ENCODE data around the gene DEFB113.
"Not testable (repeated sequence)": the region's sequence is repeated elsewhere in the genome, so short reads cannot be mapped to it uniquely, and the experiment has no call there.

Gene DEFB113, protein sequence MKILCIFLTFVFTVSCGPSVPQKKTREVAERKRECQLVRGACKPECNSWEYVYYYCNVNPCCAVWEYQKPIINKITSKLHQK

DNA sequence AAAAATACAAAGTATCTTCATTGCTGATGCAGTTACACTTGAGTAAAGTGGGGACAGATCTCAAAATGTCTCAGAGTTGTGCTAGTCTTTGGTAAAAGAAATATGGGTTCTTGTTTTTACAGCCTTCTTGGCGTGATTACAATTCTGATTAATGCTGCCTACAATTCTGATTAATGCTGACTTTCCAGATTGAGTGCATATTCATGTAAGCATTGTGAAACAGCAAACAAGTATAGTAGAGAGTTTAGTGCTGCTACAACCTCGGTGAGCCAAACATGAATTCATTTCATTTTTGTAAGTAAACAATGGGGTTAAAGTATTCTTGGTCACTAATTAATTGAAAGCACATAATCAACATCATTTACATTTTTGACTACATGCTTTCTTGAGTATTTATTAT is at the start of gene DEFB113:
DEFB113 (minus strand) TSS at position 21 of the 400 bp plus-strand sequence; CDS start at position 21, 0 bp downstream.
- DNase-seq = no peak

DNA sequence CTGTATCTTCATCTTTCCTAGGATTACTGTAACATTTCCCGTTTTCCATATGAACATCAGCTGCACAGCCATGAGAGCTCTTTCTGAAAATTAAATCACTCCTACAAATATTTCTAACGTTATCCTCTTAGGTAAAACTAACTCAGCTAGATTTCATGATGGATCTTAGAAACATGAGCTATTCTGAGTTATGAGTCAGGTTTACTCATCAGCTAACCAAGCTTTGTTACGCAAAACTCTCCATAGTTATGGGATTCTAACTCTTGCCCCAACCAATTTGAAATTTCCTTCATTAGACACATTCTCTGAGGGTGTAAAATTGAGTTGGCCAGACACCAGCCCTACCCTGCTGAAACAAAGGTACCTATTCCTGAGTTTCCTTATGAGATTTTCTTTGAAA is 38.4 kb upstream of the DEFB113 start:
- no peak for DNase-seq

GRCh38 chr6:50003139-50003538 is 33.7 kb upstream of the DEFB113 start:
- DNase-seq = no peak

DNA sequence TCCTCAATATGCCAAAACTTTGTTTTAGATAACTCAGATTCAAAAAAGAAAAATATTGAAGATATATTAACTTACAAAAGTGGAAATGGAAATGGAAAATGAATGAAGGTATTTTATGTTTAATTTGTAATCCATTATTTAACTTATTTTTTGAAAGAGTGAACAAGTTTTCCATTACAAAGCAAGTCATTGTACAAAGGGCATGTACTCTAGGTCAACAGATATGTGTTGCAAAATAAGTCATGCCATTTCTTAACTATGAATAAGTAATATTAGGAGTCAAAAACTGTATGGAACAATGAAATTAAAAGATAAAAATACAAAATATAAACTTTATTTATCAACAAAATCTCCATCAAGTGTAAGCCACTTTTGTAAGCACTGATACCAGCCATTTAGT is 25.9 kb upstream of the DEFB113 start:
- no peak for DNase-seq

GRCh38 chr6:49988900-49989299 is 19.5 kb upstream of the DEFB113 start:
- no peak for DNase-seq

GRCh38 chr6:49987749-49988148 is 18.3 kb upstream of the DEFB113 start:
- DNase-seq = no peak

DNA sequence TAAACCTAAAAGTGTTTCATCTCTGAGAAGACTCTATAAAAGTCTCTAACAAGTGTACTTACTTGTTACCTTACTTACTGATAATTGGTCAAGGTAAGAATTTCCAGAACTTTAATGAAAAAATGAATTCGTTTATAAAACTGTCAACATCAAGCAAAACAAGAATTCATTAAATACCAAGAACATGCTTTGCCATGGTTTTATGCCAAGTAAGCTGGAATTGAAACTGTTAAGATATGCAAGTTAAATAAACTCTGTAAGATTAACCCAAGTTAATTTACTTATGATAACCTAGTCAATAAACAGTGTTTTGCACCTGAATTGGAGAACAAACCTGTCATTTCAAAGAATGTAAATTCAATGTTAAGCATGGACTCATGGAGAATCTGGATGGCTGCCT is 17.1 kb upstream of the DEFB113 start:
- DNase-seq = no peak

- no peak for DNase-seq
These were observed 12.6 kb upstream of the DEFB113 start for GRCh38 chr6:49982046-49982445.

GRCh38 chr6:49980898-49981297 is 11.5 kb upstream of the DEFB113 start:
- DNase-seq = no peak

- DNase-seq = no peak
These were observed 10.2 kb upstream of the DEFB113 start for GRCh38 chr6:49979584-49979983.

DNA sequence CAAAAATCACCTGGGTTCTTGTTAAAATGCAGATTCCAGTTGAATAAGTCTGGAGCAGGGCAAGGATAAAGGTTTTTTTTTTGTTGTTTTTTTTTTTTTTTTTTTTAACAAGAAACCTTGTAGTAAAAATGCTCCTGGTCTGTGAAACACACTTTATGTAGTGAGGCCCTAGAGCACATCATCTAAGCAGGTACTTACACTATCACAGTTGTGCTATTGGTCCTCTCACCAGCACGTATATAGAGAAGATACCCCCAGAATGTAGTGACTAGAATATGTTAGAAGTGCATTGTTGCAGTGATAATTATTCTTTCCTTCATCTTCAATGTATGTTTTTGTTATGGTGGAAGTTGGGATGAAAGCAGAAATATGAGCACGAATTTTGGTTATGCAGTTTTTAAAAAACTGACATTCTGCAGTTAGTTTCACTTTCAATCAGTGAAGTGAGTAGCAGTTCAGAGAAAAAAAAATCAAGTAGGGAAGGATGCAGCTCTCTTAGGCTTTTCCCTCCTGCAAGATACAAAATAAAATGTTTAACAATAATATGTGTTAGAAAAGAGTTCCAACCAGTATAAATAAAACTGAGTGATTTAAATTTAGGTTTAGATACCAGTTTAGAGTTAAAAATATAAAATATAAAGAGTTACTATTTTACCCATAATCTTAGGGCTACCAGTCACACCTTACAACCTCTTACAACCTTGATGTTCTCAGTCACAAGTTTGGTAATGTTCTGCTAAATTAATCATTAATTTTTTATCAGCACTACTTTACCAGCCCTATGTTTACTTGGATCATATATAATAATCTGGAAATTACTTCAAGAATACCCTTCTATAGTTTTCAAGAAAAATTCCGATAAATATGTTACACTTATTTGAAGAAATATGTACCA is 9.2 kb upstream of the DEFB113 start:
- DNase-seq = no peak

DNA sequence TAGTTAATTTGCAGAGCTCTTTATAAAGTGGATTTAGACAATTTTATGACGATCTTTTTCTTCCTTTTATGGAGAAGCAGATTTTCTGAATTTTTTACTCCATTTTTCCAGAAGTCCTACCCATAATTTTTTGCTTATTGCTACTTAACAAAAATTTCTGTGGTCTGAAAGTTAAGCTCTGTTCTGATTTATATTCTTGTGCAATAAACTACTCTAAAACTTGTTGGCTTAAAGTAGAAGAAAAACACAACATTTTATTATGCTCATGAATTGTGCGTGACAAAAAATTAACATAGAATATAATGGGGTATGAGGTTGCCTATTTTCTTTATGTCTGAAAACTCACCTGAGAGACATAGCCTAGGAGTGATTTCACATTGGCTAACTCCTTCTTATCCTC is 2.6 kb downstream of the DEFB113 start:
- DNase-seq = no peak

DNA sequence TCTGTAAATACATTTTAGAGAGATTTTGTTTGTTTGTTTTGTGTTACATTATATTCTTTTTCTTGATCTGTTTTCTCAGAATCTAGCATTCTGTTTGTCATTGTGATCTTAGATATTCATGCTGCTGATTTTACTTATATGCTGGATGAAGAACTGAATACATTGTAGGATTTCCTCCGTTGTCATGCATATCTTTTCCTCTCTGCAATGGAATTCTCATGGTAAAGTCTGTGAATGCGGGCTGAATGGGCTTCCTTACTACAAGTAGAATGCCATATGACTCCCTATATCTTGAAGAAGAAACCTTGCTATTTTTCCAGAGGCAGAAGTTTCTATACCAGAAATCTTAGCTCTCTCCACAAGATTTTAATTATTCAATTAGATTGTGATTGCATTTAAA is 3.1 kb downstream of the DEFB113 start:
- DNase-seq = no peak

GRCh38 chr6:49964064-49964463 is 5.4 kb downstream of the DEFB113 start, which contains the start of gene DEFB114:
TSS of gene DEFB114 (minus strand) at chr6:49964164. CDS start at chr6:49964105, 59 bp downstream.
- no peak for DNase-seq

- no peak for DNase-seq
These were observed 11.2 kb downstream of the DEFB113 start for GRCh38 chr6:49958180-49958579.

GRCh38 chr6:49955847-49956246 is 13.6 kb downstream of the DEFB113 start:
- no peak for DNase-seq

GRCh38 chr6:49951926-49952325 is 17.5 kb downstream of the DEFB113 start:
- no peak for DNase-seq

DNA sequence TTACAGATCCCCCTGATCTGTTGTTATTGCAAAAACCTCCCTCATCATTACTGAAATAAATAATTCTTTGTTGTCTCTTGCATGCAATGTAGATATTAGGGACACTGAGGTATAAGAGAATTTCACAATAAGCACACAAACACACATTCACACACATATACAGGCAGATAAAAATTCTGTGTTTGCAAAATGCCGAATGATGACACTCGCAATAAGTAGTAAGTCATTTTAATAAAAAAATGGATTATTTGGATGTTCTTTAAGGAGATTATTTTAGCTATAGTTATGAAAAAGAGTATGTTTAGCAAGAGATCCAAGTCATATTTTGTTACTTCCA is 19.0 kb downstream of the DEFB113 start:
- DNase-seq = no peak

DNA sequence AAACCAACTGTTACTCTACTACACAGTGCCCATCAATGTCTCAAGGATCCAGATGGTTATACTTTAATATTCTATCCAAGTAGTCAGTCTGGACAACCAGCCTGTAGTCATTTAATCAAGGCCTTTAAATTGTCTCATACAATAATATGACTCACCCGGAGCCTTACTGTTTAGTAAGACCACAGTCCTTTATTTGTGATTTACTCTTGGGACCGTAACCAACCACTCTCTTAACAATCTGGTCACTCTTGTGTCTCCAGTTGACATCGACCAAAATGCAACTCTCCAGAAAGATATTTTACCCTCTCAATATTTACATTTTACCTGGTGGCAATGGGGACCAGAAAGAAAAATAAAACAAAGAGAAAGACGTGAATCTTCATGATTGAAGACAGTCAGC is 20.4 kb downstream of the DEFB113 start:
- DNase-seq = no peak

DNA sequence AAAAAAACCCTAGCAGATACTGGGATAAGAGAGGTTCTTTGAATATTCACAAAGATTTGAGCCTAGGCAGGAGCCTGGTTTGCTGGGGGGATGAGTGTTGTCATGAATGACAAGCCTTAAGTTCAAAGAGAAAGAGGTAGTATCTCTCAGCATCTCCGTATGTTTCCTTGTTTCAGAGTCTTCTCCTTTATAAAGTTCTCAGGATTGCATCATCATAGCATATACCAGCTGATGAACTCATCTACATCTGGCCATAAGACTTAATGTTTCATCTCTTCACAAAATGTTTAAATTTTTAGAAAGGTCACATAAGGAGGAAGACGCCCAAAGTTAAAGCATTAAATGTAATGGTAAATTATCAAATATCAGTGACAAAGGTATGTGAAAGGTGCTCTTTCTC is 22.6 kb downstream of the DEFB113 start:
- no peak for DNase-seq

DNA sequence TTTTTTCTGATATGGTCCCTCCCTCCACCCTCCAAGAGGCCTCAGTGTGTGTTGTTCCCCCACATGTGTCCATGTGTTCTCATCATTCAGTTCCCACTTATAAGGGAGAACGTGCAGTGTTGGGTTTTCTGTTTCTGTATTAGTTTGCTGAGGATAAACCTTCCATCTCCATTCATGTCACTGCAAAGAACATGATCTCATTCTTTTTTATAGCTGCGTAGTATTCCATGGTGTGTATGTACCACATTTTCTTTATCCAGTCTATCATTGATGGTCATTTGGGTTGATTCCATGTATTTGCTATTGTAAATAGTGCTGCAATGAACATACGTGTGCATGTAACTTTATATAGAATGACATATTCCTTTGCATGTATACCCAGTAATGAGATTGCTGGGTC is 25.4 kb downstream of the DEFB113 start:
- DNase-seq = not testable (repeated sequence)

- DNase-seq = no peak
These were observed 29.4 kb downstream of the DEFB113 start for GRCh38 chr6:49939993-49940498.

DNA sequence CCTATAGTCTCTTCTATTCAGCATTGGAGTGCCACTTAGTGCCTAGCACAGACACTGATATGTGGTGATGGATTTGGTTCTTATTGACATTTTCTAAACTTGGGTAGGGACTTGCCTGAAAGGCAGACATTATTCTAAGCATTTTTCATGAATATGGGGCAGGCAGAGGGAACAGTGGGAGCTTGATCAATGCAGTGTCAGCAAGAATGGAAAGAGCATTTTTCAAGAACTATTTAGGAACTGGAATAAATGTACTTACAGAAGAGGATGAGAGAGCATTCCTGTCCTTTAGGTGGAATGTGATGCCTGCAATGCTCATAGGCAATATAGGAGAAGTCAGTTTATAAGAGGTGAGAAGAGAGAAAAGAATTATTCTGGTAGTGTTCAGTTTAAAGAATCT is 31.6 kb downstream of the DEFB113 start:
- DNase-seq = no peak

- no peak for DNase-seq
These were observed 32.4 kb downstream of the DEFB113 start for GRCh38 chr6:49937017-49937416.

DNA sequence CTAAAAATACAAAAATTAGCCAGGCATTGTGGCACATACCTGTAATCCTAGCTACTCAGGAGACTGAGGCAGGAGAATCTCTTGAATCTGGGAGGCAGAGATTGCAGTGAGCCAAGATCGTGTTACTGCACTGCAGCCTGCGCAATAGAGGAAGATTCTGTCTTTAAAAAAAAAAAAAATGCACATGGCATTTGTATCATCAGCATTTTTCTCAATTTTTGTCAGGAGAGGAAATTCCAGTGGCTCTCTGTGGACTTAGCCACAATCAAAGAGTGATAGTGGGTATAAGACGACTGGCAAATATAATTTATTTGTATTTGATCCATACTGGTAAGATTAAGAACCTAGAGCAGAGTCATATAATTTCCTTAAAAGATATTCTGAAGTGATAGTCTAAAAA is 34.0 kb downstream of the DEFB113 start:
- DNase-seq = no peak
